ENCODE measurements around the gene MAIP1. TPM values are rescaled to one million over a fixed set of nuclear protein-coding genes. Genes with fewer than 3 reads are reported as not detected.

Gene MAIP1
- total RNA-seq, 1 donor, result 29.8 TPM

- DNase-seq (ENCODE audit: low read depth), result peak; percentile 85
- peak; percentile 88 for TF ChIP-seq CTCF (IDR thresholded peaks at IDR 0.05; ENCODE audit: insufficient read depth, low read depth, low read length)
- no peak overlapping the region for H3K4me3 ChIP-seq (ENCODE audit: low read depth, low read length)
These were observed 30.3 kb downstream of the MAIP1 start for GRCh38 chr2:199985625-199986207.

- H3K4me3 ChIP-seq (ENCODE audit: low read depth, low read length), result no peak overlapping the region
- TF ChIP-seq CTCF (IDR thresholded peaks at IDR 0.05; ENCODE audit: insufficient read depth, low read depth, low read length), result no peak
- DNase-seq (ENCODE audit: low read depth), result peak; percentile 90
These were observed 32.2 kb downstream of the MAIP1 start for GRCh38 chr2:199987586-199987985.

- no peak for TF ChIP-seq CTCF (IDR thresholded peaks at IDR 0.05; ENCODE audit: insufficient read depth, low read depth, low read length)
- peak overlapping the region; percentile 19 for H3K4me3 ChIP-seq (ENCODE audit: low read depth, low read length)
- peak; percentile 88 for DNase-seq (ENCODE audit: low read depth)
These were observed 32.8 kb downstream of the MAIP1 start for GRCh38 chr2:199988151-199988550.

- DNase-seq (ENCODE audit: low read depth), result no peak
- no peak overlapping the region for H3K4me3 ChIP-seq (ENCODE audit: low read depth, low read length)
- TF ChIP-seq CTCF (IDR thresholded peaks at IDR 0.05; ENCODE audit: insufficient read depth, low read depth, low read length), result no peak
These were observed 34.4 kb downstream of the MAIP1 start for GRCh38 chr2:199989822-199990221.

- no peak overlapping the region for H3K4me3 ChIP-seq (ENCODE audit: low read depth, low read length)
- DNase-seq (ENCODE audit: low read depth), result no peak
- TF ChIP-seq CTCF (IDR thresholded peaks at IDR 0.05; ENCODE audit: insufficient read depth, low read depth, low read length), result no peak
These were observed 36.3 kb downstream of the MAIP1 start for GRCh38 chr2:199991691-199992090.

- DNase-seq (ENCODE audit: low read depth), result no peak
- TF ChIP-seq CTCF (IDR thresholded peaks at IDR 0.05; ENCODE audit: insufficient read depth, low read depth, low read length), result no peak
- no peak overlapping the region for H3K4me3 ChIP-seq (ENCODE audit: low read depth, low read length)
These were observed 36.9 kb downstream of the MAIP1 start for GRCh38 chr2:199992296-199992695.

- no peak for TF ChIP-seq CTCF (IDR thresholded peaks at IDR 0.05; ENCODE audit: insufficient read depth, low read depth, low read length)
- no peak overlapping the region for H3K4me3 ChIP-seq (ENCODE audit: low read depth, low read length)
- DNase-seq (ENCODE audit: low read depth), result peak; percentile 22
These were observed 39.0 kb downstream of the MAIP1 start for GRCh38 chr2:199994371-199994770.
